Skin of body (tissue), 2 donors: ENCODE results near the gene NAP1L2. TPM values are rescaled to one million over a fixed set of nuclear protein-coding genes. Genes with fewer than 3 reads are reported as not detected.
"Not testable (repeated sequence)": the region's sequence is repeated elsewhere in the genome, so short reads cannot be mapped to it uniquely, and the experiment has no call there.

Experiments
- DNase-seq: peaks from one replicate; lab custom pipeline; 2025; lab: John Stamatoyannopoulos, UW
- total RNA-seq: library from RNA; depleted of rRNA; stranded (reverse); fragments of >200 nt; gene quantifications from one replicate; pipeline ENCODE4 v1.2.3, GENCODE V29; 2014

Gene NAP1L2, protein sequence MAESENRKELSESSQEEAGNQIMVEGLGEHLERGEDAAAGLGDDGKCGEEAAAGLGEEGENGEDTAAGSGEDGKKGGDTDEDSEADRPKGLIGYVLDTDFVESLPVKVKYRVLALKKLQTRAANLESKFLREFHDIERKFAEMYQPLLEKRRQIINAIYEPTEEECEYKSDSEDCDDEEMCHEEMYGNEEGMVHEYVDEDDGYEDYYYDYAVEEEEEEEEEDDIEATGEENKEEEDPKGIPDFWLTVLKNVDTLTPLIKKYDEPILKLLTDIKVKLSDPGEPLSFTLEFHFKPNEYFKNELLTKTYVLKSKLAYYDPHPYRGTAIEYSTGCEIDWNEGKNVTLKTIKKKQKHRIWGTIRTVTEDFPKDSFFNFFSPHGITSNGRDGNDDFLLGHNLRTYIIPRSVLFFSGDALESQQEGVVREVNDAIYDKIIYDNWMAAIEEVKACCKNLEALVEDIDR
- 1.3 TPM for total RNA-seq

DNA sequence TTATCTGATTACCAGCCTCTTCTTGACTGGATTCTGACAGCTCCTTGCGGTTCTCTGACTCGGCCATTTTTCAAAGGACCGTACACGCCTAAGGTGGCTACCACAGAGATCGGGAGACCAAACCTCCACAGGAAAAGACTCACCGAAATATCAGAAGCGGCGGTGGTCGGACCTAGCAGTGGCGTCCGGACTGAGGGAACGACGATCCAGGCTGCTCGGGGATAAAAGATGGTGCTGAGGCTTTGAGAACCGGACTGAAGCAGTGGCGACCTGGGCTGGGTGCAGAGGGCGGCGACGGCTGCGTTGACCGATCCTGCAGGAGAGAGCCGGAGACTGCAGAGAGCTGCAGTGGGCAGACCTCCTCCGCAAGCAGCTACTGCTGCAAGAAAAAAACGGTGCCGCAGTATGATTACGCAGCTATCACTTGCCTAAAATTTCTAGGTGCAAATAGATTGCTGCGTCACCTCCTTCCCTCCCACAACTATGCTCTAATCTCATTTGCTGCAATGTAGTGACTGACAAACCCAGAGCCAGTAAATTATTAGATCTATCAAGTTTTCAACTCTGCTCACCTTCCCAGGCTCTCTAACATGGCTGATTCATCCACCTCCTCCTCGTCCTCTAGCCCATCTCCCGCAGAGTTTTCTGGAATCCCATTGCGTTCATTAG is at the start of gene NAP1L2:
NAP1L2 (minus strand) TSS at position 426 of the 669 bp plus-strand sequence; CDS start at position 67, 359 bp downstream.
- DNase-seq, result peak; percentile 1

DNA sequence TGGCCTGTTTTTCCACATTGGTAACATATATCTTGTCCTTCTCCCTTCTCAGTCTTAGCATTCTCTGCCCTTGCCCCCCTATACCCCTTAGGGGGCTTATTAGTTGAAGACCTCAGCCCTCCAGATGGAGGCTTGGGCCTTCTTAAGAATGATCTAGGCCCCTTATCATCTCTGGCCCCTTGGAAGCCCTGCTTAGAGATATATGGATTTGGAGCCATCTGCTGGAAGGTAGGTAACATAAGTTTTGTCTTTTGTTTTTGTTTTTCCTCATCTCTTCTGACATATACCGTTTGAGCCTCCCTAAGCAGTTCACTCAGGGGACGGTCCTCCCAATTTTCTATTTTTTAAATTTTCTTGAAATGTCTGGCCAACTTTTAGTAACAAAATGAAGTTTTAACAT is 48.3 kb upstream of the NAP1L2 start:
- DNase-seq, result no peak

DNA sequence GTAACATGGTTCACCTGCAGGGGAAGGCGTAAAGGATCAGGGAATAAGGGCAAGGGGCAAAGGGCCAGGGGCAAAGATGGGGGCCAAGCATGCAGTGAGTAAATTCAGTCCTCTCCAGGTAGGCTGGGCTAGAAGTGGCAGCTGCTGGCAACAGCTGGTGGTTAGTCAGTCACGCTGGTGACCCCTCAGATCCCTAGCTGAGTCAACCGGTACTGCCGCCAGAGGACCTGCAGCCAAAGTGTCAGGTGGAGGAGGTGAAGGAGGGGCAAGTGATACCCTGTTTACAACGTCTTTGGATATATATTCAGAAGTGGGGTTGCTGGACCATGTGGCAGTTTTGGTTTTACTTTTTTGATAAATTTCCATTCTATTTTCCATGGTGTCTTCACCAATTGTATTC is 24.6 kb upstream of the NAP1L2 start:
- DNase-seq, result no peak

DNA sequence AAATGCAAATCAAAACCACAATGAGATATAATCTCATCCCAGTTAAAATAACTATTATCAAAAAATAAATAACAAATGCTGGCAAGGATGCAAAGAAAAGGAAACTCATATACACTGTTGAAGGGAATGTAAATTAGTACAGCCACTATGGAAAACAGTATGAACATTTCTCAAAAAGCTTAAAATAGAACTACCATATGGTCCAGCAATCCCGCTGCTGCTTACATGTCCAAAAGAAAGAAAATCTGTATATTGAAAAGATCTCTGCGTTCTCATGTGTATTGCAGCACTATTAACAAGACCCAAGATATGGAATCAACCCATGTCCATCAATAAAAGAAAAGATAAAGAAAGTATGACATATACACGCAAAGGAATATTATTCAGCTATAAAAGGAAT is 3.0 kb upstream of the NAP1L2 start:
- no peak for DNase-seq

DNA sequence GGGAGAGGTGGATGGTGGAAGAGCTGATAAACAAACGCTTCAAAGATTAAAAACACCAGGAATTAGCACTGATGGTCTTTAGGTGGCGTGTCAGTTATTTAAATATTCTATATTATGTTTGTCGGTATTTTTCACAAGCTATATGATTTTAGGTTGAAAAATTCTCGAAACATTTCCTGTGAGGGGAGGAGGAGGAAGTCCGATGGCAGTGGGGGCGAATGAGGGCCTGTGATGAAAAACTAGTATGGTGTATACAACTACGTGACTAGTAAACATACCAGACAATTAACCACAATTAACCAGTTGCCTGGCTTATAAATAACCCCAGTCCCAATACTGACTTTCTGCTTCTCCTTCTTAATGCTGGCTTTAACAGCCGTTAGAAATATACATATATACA is 595 bp upstream of the NAP1L2 start:
- no peak for DNase-seq

DNA sequence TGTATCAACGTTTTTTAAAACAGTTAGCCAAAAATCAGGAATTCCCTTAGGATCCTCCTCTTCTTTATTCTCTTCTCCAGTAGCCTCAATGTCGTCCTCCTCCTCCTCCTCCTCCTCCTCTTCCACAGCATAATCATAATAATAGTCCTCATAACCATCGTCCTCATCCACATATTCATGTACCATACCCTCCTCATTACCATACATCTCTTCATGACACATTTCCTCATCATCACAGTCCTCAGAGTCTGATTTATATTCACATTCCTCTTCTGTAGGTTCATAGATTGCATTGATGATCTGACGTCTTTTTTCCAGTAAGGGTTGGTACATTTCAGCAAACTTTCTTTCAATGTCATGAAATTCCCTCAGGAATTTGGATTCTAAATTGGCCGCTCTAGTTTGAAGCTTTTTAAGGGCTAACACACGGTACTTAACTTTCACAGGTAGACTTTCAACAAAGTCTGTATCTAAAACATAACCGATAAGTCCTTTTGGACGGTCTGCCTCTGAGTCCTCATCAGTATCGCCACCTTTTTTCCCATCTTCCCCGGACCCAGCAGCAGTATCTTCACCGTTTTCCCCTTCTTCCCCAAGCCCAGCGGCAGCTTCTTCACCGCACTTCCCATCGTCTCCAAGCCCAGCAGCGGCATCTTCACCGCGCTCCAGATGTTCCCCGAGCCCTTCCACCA is 771 bp downstream of the NAP1L2 start:
- DNase-seq, result no peak

DNA sequence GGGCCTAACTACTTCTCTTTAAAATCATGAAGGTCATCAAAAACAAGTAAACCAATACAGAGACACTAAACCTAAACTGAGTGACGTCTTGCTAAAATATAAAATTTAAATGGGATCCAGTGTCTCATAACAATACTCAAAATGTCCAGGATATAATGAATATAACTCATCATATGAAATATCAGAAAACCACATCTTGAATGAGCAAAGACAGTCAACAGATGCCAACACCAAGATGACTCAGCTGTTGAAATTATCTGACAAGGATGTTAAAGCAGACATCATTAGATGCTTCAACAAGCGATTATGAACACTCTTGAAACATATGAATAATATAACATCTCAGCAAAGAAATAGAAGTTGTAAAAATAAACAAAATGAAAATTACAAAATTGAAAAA is 8.3 kb downstream of the NAP1L2 start:
- DNase-seq, result no peak

DNA sequence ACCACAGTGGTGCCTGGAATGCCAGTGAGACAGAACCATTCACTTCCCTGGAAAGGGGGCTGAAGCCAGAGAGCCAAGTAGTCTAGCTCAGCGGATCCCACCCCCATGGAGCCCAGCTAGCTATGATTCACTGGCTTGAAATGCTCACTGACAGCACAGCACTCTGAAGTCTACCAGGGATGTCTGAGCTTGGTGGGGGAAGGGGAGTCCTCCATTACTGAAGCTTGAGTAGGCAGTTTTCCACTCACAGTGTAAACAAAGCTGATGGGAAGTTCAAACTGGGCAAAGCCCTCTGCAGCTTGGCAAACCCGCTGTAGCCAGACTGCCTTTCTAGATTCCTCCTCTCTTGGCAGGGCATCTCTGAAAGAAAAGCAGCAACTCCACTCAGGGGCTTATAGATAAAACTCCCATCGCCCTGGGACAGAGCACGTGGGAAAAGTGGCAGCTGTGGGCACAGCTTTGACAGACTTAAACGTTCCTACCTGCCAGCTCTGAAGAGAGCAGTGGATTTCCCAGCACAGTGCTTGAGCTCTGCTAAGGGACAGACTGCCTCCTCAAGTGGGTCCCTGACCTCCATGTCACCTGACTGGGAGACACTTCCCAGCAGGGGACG is 32.0 kb downstream of the NAP1L2 start:
- no peak for DNase-seq

DNA sequence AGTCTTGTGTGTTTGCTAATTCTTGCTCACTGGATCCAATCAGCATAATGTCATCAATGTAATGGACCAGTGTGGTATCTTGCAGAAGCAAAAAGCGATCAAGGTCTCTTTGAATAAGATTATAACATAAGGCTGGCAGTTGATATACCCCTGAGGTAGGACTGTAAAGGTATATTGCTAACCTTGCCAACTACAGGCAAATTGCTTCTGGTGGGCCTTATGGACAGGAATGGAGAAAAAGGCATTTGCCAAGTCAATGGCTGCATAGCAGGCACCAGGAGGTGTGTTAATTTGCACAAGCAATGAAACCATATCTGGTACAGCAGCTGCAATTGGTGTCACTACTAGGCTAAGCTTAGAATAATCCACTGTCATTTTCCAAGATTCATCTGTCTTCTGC is 45.7 kb downstream of the NAP1L2 start:
- not testable (repeated sequence) for DNase-seq

Other genes with a start within 250 kb of the NAP1L2 start
- not detected for gene PABPC1L2B, start 211.9 kb downstream of the NAP1L2 start, total RNA-seq
- not detected for gene PABPC1L2A, start 135.3 kb downstream of the NAP1L2 start, total RNA-seq
- not detected for gene CDX4, start 232.2 kb upstream of the NAP1L2 start, total RNA-seq